ENCODE data around the gene MKNK2. TPM values are rescaled to one million over a fixed set of nuclear protein-coding genes. Genes with fewer than 3 reads are reported as not detected.

MKNK2 gene
- total and polyA plus RNA-seq, 2 donors (not counting 1 experiment from before 2014, with no cell fraction given): 440 to 777 TPM

GRCh38 chr19:1990230-1991017 is 60.6 kb downstream of the MKNK2 start:
- Mint-ChIP-seq H3K4me1 (peaks cover 2% of the 10 kb centered on the region), H3K27ac (peak overlapping the region; percentile 20), H3K27me3 (no peaks in the 10 kb centered on the region), H3K9me3 (ENCODE audit: insufficient read depth) (no peaks in the 10 kb centered on the region), H3K4me3 (no peak overlapping the region)
- Histone ChIP-seq H3K4me1 (ENCODE audit: control insufficient read depth in 2 of 2, insufficient read depth in 2 of 2, low read length in 2 of 2) (no peaks in the 10 kb centered on the region), H3K4me2 (replicated peaks; ENCODE audit: low read depth, low read length, poor library complexity, severe bottlenecking) (no peak overlapping the region), H3K79me2 (ENCODE audit: control insufficient read depth, insufficient read depth, low read length) (peaks cover 7% of the 10 kb centered on the region), H3K4me3 (ENCODE audit: control extremely low read depth in 1 of 5, extremely low read depth in 1 of 5, insufficient read depth in 1 of 5, low read depth in 2 of 5, low read length in 4 of 5) (no peak overlapping the region), H3K36me3 (replicated peaks in 1 of 2; ENCODE audit: control extremely low read depth in 1 of 2, control insufficient read depth in 1 of 2, extremely low read depth in 1 of 2, insufficient read depth in 2 of 2, low read length in 1 of 2) (peaks cover 4 to 43% of the 10 kb centered on the region in 2 experiments), H3K9me3 (ENCODE audit: control extremely low read depth in 1 of 3, control insufficient read depth in 2 of 3, insufficient read depth in 1 of 3, low read length in 2 of 3) (peaks cover 0 to 4% (median 0%) of the 10 kb centered on the region in 3 donors), H2AFZ (ENCODE audit: insufficient read depth, low read depth, low read length, poor library complexity, severe bottlenecking) (no peak overlapping the region), H3K9ac (ENCODE audit: low read length) (no peak overlapping the region), H3K27ac (ENCODE audit: low read length in 2 of 2) (no peak overlapping the region), H4K20me1 (ENCODE audit: control insufficient read depth, insufficient read depth, low read length, poor library complexity, severe bottlenecking) (peaks cover 25% of the 10 kb centered on the region), H3K27me3 (replicated peaks in 1 of 4; ENCODE audit: control extremely low read depth in 1 of 4, control insufficient read depth in 3 of 4, insufficient read depth in 4 of 4, low read length in 3 of 4) (no peaks in the 10 kb centered on the region)
- TF ChIP-seq CTCF (IDR thresholded peaks at IDR 0.05) (no peak), EZH2 (IDR thresholded peaks at IDR 0.05; ENCODE audit: borderline replicate concordance, insufficient read depth, low read depth, low read length, poor library complexity, severe bottlenecking) (no peak)
- no peak for DNase-seq
- POLR2A ChIA-PET: no interaction called here
- CTCF ChIA-PET: no interaction called here
- 95% methylated on average over 31 of the region's 34 CpGs for WGBS (ENCODE audit: insufficient coverage)
- intact Hi-C loops (cut with micrococcal nuclease): no loop called here
- ATAC-seq (ENCODE audit: low read depth): no peak

- POLR2A ChIA-PET: interaction anchor here (0.5 kb wide), 2 partner anchors 44 to 96 kb away, joined by 7 to 9 read pairs; no protein-coding TSS in a partner anchor
- Mint-ChIP-seq H3K27me3 (no peaks in the 10 kb centered on the region), H3K9me3 (ENCODE audit: insufficient read depth) (no peaks in the 10 kb centered on the region), H3K4me3 (no peak overlapping the region), H3K27ac (peak overlapping the region; percentile 20), H3K4me1 (peaks cover under 1% of the 10 kb centered on the region)
- Histone ChIP-seq H3K9me3 (ENCODE audit: control extremely low read depth in 1 of 3, control insufficient read depth in 2 of 3, insufficient read depth in 1 of 3, low read length in 2 of 3) (peaks cover 0 to 4% (median 0%) of the 10 kb centered on the region in 3 donors), H3K27ac (ENCODE audit: low read length in 2 of 2) (no peak overlapping the region), H2AFZ (ENCODE audit: insufficient read depth, low read depth, low read length, poor library complexity, severe bottlenecking) (no peak overlapping the region), H3K79me2 (ENCODE audit: control insufficient read depth, insufficient read depth, low read length) (peaks cover 7% of the 10 kb centered on the region), H3K9ac (ENCODE audit: low read length) (no peak overlapping the region), H3K4me3 (ENCODE audit: control extremely low read depth in 1 of 5, extremely low read depth in 1 of 5, insufficient read depth in 1 of 5, low read depth in 2 of 5, low read length in 4 of 5) (no peak overlapping the region), H3K4me2 (replicated peaks; ENCODE audit: low read depth, low read length, poor library complexity, severe bottlenecking) (no peak overlapping the region), H3K36me3 (replicated peaks in 1 of 2; ENCODE audit: control extremely low read depth in 1 of 2, control insufficient read depth in 1 of 2, extremely low read depth in 1 of 2, insufficient read depth in 2 of 2, low read length in 1 of 2) (peaks cover 4 to 50% of the 10 kb centered on the region in 2 experiments), H3K4me1 (ENCODE audit: control insufficient read depth in 2 of 2, insufficient read depth in 2 of 2, low read length in 2 of 2) (no peaks in the 10 kb centered on the region), H3K27me3 (replicated peaks in 1 of 4; ENCODE audit: control extremely low read depth in 1 of 4, control insufficient read depth in 3 of 4, insufficient read depth in 4 of 4, low read length in 3 of 4) (no peaks in the 10 kb centered on the region), H4K20me1 (ENCODE audit: control insufficient read depth, insufficient read depth, low read length, poor library complexity, severe bottlenecking) (peaks cover 25% of the 10 kb centered on the region)
- WGBS (ENCODE audit: insufficient coverage): 96% methylated on average over 39 of the region's 40 CpGs
- intact Hi-C loops (cut with micrococcal nuclease): no loop called here
- TF ChIP-seq EZH2 (IDR thresholded peaks at IDR 0.05; ENCODE audit: borderline replicate concordance, insufficient read depth, low read depth, low read length, poor library complexity, severe bottlenecking): no peak
- no peak for TF ChIP-seq CTCF (IDR thresholded peaks at IDR 0.05)
- CTCF ChIA-PET: no interaction called here
- ATAC-seq (ENCODE audit: low read depth): no peak
- no peak for DNase-seq
Measured at GRCh38 chr19:1989513-1990229, 61.4 kb downstream of the MKNK2 start.

Data from B cell (primary cell).